ENCODE results near the gene ZNF148. TPM values are rescaled to one million over a fixed set of nuclear protein-coding genes. Genes with fewer than 3 reads are reported as not detected.
A peak's percentile ranks its signal among the peaks of the same experiment; 100 is the strongest.

ZNF148 gene
- total and polyA plus RNA-seq, 8 donors = 3.1 to 109 (median 10.6) TPM

GRCh38 chr3:125207949-125208568, 167.1 kb downstream of the ZNF148 start:
- Histone ChIP-seq H3K9me3 (no peaks in the 10 kb centered on the region), H3K4me1 (peaks cover 10 to 30% (median 19%) of the 10 kb centered on the region in 4 donors), H3K36me3 (no peaks in the 10 kb centered on the region), H3K27me3 (peaks cover 4 to 22% (median 13%) of the 10 kb centered on the region in 3 donors), H3K4me3 (no peak overlapping the region), H3K27ac (peak overlapping the region; percentile 20 to 33 (median 26))
- DNase-seq = no peak
- 50 to 100% (median 77%) methylated on average over 1 of the region's 1 CpG for WGBS, 5 donors
- intact Hi-C loops (cut with DNase I; ENCODE audit: low total_unique reads) = no loop called here
- no peak for TF ChIP-seq CTCF (IDR thresholded peaks at IDR 0.05)
- TF ChIP-seq EP300 (IDR thresholded peaks at IDR 0.05) = no peak
- no peak for TF ChIP-seq POLR2AphosphoS5 (IDR thresholded peaks at IDR 0.05)
- TF ChIP-seq POLR2A (IDR thresholded peaks at IDR 0.05) = no peak

- Histone ChIP-seq H3K27me3 (peaks cover 4 to 16% (median 7%) of the 10 kb centered on the region in 3 donors), H3K4me3 (no peak overlapping the region), H3K36me3 (no peaks in the 10 kb centered on the region), H3K9me3 (no peaks in the 10 kb centered on the region), H3K4me1 (peaks cover 4 to 24% (median 13%) of the 10 kb centered on the region in 4 donors), H3K27ac (peak overlapping the region in 3 of 5 donors; percentile 20 to 33 (median 30))
- TF ChIP-seq POLR2A (IDR thresholded peaks at IDR 0.05) (no peak), CTCF (IDR thresholded peaks at IDR 0.05) (no peak), POLR2AphosphoS5 (IDR thresholded peaks at IDR 0.05) (no peak), EP300 (IDR thresholded peaks at IDR 0.05) (no peak)
- WGBS, 5 donors = 36 to 69% (median 54%) methylated on average over 7 of the region's 7 CpGs
- intact Hi-C loops (cut with DNase I; ENCODE audit: low total_unique reads) = no loop called here
- no peak for DNase-seq
Observed at GRCh38 chr3:125207507-125207906, 167.6 kb downstream of the ZNF148 start.

GRCh38 chr3:125206934-125207333, 168.2 kb downstream of the ZNF148 start:
- H3K27ac ChIP-seq = peak overlapping the region in 1 of 5 donors; percentile 30
- intact Hi-C loops (cut with DNase I; ENCODE audit: low total_unique reads) = no loop called here

GRCh38 chr3:125203731-125204130, 171.4 kb downstream of the ZNF148 start:
- TF ChIP-seq POLR2AphosphoS5 (IDR thresholded peaks at IDR 0.05) = no peak
- TF ChIP-seq POLR2A (IDR thresholded peaks at IDR 0.05) = no peak
- no peak for TF ChIP-seq EP300 (IDR thresholded peaks at IDR 0.05)
- no peak for TF ChIP-seq CTCF (IDR thresholded peaks at IDR 0.05)
- Histone ChIP-seq H3K4me3 (no peak overlapping the region), H3K36me3 (no peaks in the 10 kb centered on the region), H3K27me3 (no peaks in the 10 kb centered on the region), H3K9me3 (no peaks in the 10 kb centered on the region), H3K27ac (no peak overlapping the region), H3K4me1 (peaks cover 0 to 13% (median 3%) of the 10 kb centered on the region in 4 donors)
- intact Hi-C loops (cut with DNase I; ENCODE audit: low total_unique reads) = no loop called here
- no peak for DNase-seq

More at GRCh38 chr3:125206934-125207333, 168.2 kb downstream of the ZNF148 start:
- Histone ChIP-seq H3K9me3 (no peaks in the 10 kb centered on the region), H3K27me3 (peaks cover 0 to 10% (median 2%) of the 10 kb centered on the region in 3 donors), H3K4me3 (no peak overlapping the region), H3K4me1 (peaks cover 0 to 19% (median 8%) of the 10 kb centered on the region in 4 donors), H3K36me3 (no peaks in the 10 kb centered on the region)
- no peak for TF ChIP-seq POLR2A (IDR thresholded peaks at IDR 0.05)
- WGBS, 5 donors = 47 to 76% (median 62%) methylated on average over 6 of the region's 6 CpGs
- no peak for DNase-seq

- Histone ChIP-seq H3K4me1 (no peaks in the 10 kb centered on the region), H3K4me3 (no peak overlapping the region), H3K27me3 (no peaks in the 10 kb centered on the region), H3K36me3 (no peaks in the 10 kb centered on the region), H3K9me3 (no peaks in the 10 kb centered on the region), H3K27ac (no peak overlapping the region)
- intact Hi-C loops (cut with DNase I; ENCODE audit: low total_unique reads) = no loop called here
- DNase-seq = no peak
- 84 to 90% (median 87%) methylated on average over 4 of the region's 4 CpGs for WGBS, 5 donors
- TF ChIP-seq POLR2A (IDR thresholded peaks at IDR 0.05) (no peak), POLR2AphosphoS5 (IDR thresholded peaks at IDR 0.05) (no peak), CTCF (IDR thresholded peaks at IDR 0.05) (no peak), EP300 (IDR thresholded peaks at IDR 0.05) (no peak)
Observed at GRCh38 chr3:125202197-125202596, 172.9 kb downstream of the ZNF148 start.

Data from stomach (tissue), 9 donors.